Endothelial cell of umbilical vein (primary cell): Measurements from ENCODE around the gene CCDC12.

Experiments
- CTCF ChIP-seq, 2 donors: IDR thresholded peaks; 1 replicate in 1 of 2; 2 replicates in 1 of 2; pipeline ENCODE4 v1.5.1; 2011; ENCODE audit warnings: low read length in 2 of 2, mild to moderate bottlenecking in 2 of 2, moderate library complexity in 2 of 2, control low read depth in 1 of 2, inconsistent platforms in 1 of 2, low read depth in 1 of 2; ENCODE audit not compliant: insufficient read depth in 1 of 2; ENCODE audit errors: extremely low read depth in 1 of 2
- EZH2 ChIP-seq: IDR thresholded peaks from 2 replicates; pipeline ENCODE4 v1.6.1; 2012; ENCODE audit warnings: borderline replicate concordance, low read depth, mild to moderate bottlenecking, moderate library complexity, low read length, inconsistent platforms; ENCODE audit not compliant: severe bottlenecking

DNA sequence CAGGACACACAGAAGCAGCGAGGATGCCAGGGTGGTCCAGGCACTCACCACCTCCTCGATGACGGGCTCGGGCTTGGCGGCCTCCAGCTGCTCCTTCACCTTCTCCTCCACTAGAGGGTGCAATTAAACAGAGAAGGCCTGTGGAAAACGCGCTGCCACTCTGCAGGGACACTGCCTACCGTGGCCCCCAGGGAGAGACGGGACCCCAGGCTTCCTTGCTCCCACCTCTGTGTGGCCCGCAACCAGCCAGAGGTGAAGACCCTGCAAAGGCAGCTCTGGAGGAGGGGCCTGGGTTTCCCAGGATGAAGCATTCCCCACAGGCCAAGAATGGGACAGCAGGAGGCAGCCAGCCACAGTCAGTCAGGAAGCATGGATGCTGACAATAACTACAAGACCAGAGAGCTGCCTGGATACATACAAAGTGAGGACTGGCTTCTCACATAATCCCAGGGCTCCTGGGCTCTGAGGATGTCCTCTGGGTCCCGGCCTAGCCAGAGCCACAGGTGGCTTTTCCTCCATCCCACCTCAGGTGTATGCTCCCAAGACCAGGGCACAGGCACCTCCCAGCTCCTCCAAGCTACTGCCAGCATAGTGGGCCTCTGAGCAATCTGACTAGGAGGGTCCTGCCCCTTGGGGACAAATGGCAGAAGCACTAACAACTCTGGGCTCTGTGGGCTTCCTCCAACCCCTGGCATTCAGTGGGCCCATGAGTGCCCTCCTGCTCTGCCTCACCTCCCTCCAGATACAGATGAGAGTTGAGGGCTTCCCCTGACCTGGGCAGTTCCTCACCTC, 52.8 kb downstream of the CCDC12 start:
- TF ChIP-seq CTCF (IDR thresholded peaks at IDR 0.05; ENCODE audit: extremely low read depth in 1 of 2, insufficient read depth in 1 of 2, low read depth in 1 of 2, low read length in 2 of 2) (peak; percentile 69 to 79), EZH2 (no peak)
